Left cardiac atrium (tissue), 4 donors: ENCODE data around the gene EXOC1. TPM values are rescaled to one million over a fixed set of nuclear protein-coding genes. Genes with fewer than 3 reads are reported as not detected.

Experiments
- ATAC-seq, 2 donors: fragments of 200-7000 bp; cut with Tn5 transposase; one replicate each; pipeline ENCODE4 v1.9.1; 2020; ENCODE audit warnings: mild to moderate bottlenecking in 2 of 2, moderate library complexity in 2 of 2
- DNase-seq: peaks from one replicate; pipeline ENCODE4 v3.0.0-alpha.2; 2020
- intact Hi-C, 2 donors: fragments of 100-400 bp; cut with DNase I; formaldehyde crosslinking; loops; one replicate each; pipeline versions ENCODE4 v1.14.1 to v1.15.1; 2022 to 2023
- long read RNA-seq: library from polyadenylated mRNA; unstranded; transcript quantifications from one replicate; pipeline ENCODE4 v2.0.0, GENCODE V29; 2021
- total RNA-seq, 2 donors: library from RNA; stranded (reverse); fragmentation: NEBNext Ultra II Directional; extraction: Animal tissue kit (Norgen Biotek cat#: 25700); gene quantifications; one replicate each; pipeline ENCODE4 v1.2.1, GENCODE V29; 2021
- donor health status: DM: no; HTN: yes; CAD: no.
- donor health status: DM: no; HTN: yes; CAD: no; lungs with severe emphysema.
- donor health status: DM: yes; HTN: yes; CAD: no.
- donor health status: Dilated cardiomyopathy.

The EXOC1 gene, protein sequence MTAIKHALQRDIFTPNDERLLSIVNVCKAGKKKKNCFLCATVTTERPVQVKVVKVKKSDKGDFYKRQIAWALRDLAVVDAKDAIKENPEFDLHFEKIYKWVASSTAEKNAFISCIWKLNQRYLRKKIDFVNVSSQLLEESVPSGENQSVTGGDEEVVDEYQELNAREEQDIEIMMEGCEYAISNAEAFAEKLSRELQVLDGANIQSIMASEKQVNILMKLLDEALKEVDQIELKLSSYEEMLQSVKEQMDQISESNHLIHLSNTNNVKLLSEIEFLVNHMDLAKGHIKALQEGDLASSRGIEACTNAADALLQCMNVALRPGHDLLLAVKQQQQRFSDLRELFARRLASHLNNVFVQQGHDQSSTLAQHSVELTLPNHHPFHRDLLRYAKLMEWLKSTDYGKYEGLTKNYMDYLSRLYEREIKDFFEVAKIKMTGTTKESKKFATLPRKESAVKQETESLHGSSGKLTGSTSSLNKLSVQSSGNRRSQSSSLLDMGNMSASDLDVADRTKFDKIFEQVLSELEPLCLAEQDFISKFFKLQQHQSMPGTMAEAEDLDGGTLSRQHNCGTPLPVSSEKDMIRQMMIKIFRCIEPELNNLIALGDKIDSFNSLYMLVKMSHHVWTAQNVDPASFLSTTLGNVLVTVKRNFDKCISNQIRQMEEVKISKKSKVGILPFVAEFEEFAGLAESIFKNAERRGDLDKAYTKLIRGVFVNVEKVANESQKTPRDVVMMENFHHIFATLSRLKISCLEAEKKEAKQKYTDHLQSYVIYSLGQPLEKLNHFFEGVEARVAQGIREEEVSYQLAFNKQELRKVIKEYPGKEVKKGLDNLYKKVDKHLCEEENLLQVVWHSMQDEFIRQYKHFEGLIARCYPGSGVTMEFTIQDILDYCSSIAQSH
- total RNA-seq: 10 to 100 TPM; 22.4 to 22.5 TPM
- long read RNA-seq, partial matches to known transcripts: 6 of 35 reads
- long read RNA-seq, other reads (novel, unspliced or antisense): 25 of 35 reads

DNA sequence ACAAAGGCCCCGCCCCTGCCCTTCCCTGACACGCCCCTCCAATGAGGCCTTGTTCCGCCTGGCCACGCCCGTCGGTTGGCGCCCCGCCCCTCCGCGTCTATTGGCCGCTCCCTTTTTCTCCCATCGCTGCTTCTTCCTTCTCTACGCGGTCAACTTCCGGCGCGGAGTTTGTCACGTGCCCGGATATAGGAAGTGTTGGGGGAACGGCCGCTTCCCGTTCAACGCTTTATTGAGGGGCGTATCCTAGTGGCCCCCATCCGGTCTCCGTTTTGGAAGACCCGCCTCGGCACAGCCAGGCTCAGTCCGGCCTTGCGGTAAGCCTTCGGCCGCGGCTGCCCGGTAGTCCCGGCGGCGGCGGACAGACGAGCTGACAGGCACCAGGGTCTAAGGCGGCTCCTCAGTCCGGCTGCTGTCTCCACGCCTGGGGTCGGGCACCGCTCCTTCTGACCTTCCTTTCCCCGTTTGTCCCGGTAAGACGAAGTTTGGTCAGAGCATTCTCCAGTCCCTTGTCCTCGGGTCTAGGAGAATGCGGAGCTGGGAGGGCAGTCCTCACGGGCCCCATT is at the start of gene EXOC1:
Gene EXOC1 (plus strand): TSS at position 165 of the 563 bp plus-strand sequence. CDS start 4,676 bp downstream, outside the sequence.
- intact Hi-C loops: loop anchor here in 1 of 2 donors (10.0 kb wide), 2 partner anchors 309 to 509 kb away; partner anchors contain the start of genes CLOCK and SRD5A3
- DNase-seq: peak; percentile 99
- peak; percentile 100 for ATAC-seq

DNA sequence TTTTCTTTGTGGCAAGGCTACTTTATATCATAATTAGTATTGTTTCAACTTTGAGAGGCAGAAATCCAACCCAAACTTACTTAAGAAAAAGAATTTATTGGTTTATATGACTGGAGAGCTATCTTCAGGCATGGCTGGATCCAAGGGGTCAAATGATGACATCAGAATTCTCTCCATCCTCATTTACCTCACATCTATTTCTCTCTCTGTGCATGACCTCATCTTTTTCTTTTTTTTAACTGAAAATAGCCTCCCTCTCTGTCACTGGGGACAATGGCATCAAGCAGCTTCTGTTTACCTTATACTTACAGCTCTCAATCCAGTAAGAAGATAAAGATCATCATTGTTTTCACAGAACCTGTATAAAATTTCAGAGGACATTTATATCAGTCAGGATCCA is 45.9 kb upstream of the EXOC1 start:
- ATAC-seq: no peak

DNA sequence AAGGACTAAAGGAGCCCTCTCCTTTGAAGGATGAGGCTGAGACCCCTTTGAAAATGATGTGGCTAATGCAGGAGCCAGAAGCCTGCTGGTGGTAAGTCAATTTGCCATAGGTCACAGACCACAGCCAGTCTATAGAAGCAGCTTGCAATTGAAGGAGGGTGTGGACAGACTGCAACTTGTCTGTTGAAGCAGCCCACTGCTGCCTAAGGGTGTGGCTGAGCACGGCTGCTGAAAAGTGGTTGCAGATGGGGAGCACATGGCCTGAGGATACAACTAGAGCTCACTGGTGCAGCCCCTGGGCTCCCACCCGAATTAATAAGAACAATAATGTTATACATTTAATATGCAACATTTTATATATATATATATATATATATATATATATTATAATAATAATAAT is 45.3 kb upstream of the EXOC1 start:
- intact Hi-C loops: no loop called here
- DNase-seq: no peak
- ATAC-seq: no peak

More for the DNA sequence above, 45.9 kb upstream of the EXOC1 start:
- intact Hi-C loops: no loop called here
- DNase-seq: no peak

DNA sequence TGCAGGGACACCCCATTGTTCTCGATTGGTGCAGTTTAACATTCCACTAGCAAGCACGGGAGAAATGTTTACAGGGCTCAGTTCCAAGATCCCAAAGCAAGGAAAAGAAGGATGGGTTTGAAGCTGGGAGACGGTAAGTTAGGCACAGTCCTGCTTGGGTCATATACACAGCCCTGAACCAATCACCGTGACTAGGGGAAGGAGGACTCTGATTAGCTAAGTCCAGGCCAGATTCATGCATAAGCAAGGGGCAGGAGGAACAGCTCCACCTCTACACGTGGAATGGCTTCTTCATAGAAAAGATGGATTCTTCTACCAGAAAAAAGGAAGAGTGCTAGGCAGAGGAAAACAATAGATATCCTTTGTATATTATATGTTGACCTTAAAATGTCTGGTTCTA is 44.8 kb upstream of the EXOC1 start:
- ATAC-seq (no peak), DNase-seq (no peak)
- intact Hi-C loops: no loop called here

DNA sequence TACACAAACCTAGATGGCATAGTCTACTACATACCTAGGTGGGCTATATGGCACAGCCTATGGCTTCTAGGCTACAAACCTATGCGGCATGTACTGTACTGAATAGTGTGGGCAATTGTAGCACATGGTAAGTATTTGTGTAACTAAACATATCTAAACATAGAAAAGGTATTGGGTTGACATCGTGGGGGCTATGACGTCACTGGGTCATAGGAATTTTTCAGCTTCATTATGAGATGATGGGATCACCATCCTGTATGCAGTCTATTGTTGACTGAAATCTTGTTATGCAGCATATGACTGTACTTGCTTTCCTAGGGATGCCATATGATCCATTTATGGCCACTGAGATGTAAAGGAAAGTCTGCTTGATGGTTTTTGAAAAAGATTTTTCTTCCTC is 35.8 kb upstream of the EXOC1 start:
- ATAC-seq (no peak), DNase-seq (no peak)
- intact Hi-C loops: no loop called here

DNA sequence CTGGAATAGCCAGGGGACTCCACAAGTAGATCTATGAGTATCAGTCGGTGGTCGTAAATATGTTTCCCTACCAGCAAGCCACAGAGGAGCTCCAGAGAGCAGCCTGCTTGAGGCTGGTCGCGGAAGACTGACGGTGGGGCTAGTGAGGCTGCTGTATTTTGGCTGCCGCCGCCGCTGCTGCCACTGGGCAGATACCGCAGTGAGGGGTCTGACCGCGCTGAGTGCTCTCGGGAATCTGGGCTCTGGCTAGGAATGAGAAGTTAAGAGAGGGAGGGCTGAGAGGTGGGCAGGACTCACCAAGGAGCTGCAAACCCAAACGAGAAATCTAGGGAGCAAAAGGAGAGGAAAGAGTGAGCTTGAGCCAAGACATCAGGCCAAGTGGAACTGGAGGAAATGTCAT is 33.8 kb upstream of the EXOC1 start, which contains the start of gene EXOC1L:
Gene EXOC1L (plus strand): TSS at position 157 of the 400 bp plus-strand sequence. CDS start 237 bp downstream, at position 394.
- ATAC-seq: peak; percentile 65 to 72
- DNase-seq: peak; percentile 32
- intact Hi-C loops: no loop called here

DNA sequence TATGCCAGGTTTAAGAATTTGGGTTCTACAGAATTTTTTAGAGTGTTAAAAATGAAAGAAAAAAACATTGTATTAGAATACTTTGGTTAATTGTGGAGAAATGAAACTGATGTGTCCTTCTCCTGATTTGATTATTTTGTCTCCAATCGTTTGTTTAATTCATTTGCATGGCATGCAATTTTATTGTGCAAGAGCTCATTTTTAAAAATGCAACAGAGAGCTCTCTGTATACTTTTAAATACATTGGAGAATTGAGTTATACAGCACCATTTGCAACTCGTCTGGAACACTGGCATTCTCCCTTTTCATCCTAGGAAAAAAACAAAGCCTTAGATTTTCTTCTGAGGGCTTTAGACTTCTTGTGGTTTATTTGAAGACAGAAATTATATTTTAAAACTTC is 33.2 kb upstream of the EXOC1 start:
- DNase-seq (no peak), ATAC-seq (no peak)
- intact Hi-C loops: no loop called here

DNA sequence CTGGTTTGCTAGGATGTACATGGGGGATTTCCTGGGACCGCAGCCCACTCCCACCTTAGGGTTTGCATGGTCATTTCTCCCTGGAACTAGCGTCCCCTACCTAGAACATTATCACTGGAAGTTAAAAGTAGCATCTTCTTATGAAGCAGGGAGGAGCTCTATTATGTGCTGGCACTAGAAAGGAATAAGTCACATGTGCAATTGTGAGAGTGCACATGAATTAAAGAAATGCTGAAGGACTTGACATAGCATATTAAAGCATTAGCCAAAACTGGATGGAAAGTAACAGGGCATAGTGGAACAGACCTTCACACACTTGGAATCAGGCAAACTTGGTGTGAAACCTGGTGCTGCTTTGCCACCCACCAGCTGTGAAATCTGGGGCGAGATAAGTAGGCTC is 31.1 kb upstream of the EXOC1 start:
- DNase-seq: no peak
- no peak for ATAC-seq
- intact Hi-C loops: no loop called here

DNA sequence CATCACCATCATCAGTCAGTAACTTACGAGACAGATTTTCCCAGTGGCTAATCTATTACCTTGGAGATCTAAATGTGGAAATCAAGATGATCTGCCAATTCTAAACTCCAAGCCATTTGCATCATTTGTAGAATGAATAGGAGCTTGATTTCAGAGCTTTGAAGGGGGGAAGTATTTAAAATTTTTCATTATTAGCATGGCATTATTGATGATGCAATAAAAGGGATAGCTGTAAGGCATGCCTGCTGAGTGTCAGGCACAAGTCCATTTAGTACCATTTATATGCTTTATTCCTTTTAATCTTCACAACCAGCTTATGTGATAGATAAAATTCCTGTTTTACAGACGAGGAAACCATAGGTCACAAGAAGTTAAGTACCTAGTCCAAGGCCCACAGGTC is 28.6 kb upstream of the EXOC1 start:
- intact Hi-C loops: no loop called here
- DNase-seq (no peak), ATAC-seq (no peak)

DNA sequence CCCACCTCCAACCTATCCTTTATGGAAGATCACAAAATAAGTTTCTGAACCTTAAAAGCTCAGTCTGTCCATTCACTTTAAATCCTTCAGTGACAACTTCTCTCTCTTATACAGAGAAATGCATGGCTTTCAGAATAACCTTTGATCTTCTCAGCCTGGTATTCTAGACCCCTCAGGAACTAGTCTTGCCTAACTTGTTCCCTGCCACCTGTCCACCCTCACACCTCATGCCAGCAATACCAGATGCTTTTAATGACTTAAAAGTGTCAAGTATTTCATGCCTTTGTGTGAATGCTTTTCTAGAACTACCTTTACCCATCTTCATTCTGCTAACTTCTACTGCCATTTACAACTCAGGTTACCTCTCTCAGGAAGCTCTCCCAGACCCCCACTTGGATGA is 26.5 kb upstream of the EXOC1 start:
- ATAC-seq: no peak
- intact Hi-C loops: no loop called here
- DNase-seq: no peak

DNA sequence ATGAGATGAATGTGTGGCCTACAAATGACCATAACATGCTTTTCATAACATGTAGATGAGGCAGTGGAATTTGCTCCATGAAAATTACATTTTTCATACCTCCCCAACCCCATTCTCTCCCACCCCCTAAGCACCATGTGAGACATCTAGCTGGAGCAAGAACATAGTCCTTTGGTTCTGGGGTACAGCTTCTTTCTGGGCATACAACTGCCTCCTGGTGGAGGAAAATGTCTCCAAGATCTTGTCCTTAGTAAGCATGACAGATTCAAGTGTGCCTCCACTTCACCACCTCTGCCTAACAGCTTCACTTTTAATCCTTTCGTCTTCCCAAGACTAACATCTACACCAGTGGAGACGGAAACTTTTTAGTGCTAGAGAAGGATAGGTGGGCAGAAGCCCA is 25.9 kb upstream of the EXOC1 start:
- intact Hi-C loops: no loop called here
- ATAC-seq (no peak), DNase-seq (no peak)

DNA sequence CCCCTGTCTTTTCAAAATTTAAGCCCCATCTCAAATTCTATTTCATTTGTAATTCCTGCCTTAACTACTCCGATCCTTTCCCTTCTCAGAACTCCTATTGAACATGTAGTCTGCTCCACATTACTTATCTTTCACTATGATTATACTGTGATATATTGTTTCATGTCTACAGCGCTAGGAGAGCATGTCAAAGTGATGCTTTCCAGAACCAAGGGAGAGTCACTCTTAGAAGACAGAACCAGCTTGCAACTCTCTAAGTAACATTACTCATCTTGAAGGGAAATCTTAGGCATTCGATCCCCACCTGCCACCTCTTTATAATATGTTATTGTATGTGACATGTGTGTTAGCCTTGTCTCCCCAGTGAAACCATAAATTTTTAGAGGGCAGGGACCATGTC is 23.4 kb upstream of the EXOC1 start:
- no peak for DNase-seq
- no peak for ATAC-seq
- intact Hi-C loops: no loop called here

DNA sequence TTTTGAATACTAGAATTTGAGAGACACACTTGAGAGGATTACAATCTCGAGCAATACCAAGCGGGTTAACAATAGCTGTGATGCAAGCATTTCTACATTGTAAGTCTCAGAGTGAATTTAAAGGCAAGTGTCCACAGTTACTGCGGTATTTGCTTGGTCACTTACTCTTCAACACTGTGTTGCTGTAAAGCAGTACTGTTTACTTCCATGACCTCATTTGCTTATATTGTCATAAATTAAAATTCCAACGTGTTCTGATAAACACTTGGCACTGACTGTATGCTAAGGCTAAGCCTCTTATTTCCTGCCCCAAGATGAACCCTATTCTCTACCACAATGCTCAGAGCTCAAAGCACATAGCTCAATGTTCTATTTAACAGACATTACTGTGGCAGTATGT is 22.7 kb upstream of the EXOC1 start:
- no peak for ATAC-seq
- intact Hi-C loops: no loop called here
- no peak for DNase-seq

DNA sequence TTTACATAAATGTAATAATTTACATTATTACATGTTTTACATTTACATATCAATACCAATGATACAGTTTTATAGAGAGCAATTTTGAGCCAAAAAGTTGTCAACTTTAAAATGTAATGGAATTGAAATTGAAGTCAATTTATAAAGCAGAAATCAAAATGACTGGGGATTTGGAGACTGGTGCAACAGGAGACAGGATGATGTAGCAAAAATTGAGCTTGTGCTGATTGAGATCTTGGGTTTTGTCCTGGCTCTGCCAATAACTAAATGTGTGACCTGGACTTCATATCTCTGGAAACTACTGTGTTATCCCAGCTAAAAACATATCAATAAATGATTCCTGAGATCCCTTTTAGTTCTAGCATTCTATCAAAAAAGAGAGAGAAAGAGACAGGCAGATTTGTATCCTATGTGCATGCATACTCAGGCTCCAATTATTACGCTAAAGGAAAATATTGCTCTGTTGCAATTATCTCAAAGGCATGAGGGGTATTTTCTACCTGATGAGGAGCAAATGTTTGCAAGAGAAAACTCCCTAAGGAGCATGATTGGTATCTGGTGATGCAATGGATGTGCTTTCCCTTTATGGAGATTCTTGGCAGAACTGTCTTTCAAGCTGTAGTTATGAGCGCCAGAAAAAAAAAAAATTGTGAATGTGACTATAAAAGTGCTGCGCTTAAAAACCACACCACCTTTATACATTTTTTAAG is 19.2 kb upstream of the EXOC1 start:
- no peak for DNase-seq
- intact Hi-C loops: no loop called here
- ATAC-seq: peak in 1 of 2 donors; percentile 41

DNA sequence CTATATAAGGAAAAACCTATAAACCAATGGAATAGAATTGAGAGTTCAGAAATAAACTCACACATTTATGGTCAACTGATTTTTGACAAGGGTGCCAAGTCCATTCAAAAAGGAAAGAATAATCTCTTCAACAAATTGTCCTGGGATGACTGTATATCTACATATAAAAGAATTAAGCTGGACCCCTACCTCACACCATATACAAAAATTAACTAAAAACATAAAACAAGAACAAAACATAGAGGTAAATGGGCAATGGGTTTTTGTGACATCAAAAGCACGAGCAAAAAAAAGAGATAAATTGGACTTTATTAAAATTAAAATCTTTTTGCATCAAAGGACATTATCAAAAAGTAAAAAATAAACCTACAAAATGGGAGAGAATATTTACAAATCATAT is 15.5 kb upstream of the EXOC1 start:
- intact Hi-C loops: no loop called here
- ATAC-seq (no peak), DNase-seq (no peak)

DNA sequence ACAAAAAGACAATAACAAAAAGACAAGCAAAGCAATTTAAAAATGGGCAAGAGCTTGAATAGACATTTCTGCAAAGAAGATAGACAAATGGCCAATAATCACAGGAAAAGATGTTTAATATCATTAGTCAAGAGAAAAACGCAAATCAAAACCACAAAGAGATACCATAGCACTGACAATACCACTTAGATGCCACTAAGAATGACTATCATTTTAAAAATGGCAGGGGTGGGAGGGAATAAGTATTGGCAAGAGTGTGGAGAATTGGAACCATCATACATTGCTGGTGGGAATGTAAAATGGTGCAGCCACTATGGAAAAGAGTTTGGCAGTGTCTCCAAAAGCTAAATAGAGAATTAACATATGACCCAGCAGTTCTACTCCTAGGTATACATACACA is 15.1 kb upstream of the EXOC1 start:
- ATAC-seq: no peak
- no peak for DNase-seq
- intact Hi-C loops: no loop called here

DNA sequence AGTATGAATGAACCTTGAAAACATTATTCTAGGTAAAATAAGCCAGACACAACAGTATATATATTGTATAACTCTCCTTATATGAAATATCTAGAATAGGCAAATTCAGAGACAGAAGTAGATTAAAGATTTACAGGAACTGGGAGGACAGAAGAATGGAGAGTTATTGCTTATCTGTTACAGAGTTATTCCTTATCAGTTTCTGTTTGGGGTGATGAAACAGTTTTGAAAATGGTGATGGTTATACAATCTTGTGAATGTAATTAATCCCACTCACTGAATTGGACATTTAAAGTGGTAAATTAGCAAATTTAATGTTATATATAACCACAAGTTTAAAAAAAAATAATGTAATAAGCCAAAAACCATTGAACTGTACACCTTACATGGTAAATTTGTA is 14.5 kb upstream of the EXOC1 start:
- no peak for ATAC-seq
- intact Hi-C loops: no loop called here
- no peak for DNase-seq

DNA sequence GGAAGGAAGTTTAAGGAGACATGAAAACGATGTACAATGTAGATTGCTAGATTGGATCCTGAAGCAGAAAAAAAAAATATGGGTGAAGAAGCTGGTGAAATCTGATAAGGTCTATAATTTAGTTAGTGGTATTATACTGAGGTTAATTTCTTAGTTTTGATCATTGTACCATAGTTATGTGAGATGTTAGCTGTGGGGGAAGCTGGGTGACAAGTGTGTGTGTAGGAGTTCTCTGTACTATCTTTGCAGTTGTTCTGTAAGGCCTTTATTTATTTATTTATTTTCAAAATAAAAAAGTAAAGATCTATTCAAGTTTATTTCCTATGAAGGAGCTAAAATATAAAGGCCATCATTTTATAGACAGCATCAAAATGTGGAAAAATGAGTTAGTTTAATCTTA is 12.5 kb upstream of the EXOC1 start:
- intact Hi-C loops: no loop called here
- no peak for ATAC-seq
- no peak for DNase-seq
